ENCODE results near the gene MLX. TPM values are rescaled to one million over a fixed set of nuclear protein-coding genes. Genes with fewer than 3 reads are reported as not detected.

Gene MLX
- total RNA-seq, 1 donor from 2014 or later: 33.2 TPM

- no peak for FAIRE-seq
- no peak for TF ChIP-seq CTCF (IDR thresholded peaks at IDR 0.05; ENCODE audit: insufficient read depth, low read length, severe bottlenecking)
- H3K4me3 ChIP-seq (ENCODE audit: low read depth, low read length): no peak overlapping the region
- no peak for DNase-seq (ENCODE audit: low read depth)
- H3K27me3 ChIP-seq (ENCODE audit: control insufficient read depth, insufficient read depth, low read length): no peaks in the 10 kb centered on the region
- H3K36me3 ChIP-seq (ENCODE audit: control insufficient read depth, insufficient read depth, low read length): peaks cover 36% of the 10 kb centered on the region
Observed at GRCh38 chr17:42573095-42573494, 6.2 kb downstream of the MLX start.

GRCh38 chr17:42574463-42574862 is 7.6 kb downstream of the MLX start:
- DNase-seq (ENCODE audit: low read depth): no peak
- Histone ChIP-seq H3K36me3 (ENCODE audit: control insufficient read depth, insufficient read depth, low read length) (peaks cover 25% of the 10 kb centered on the region), H3K4me3 (ENCODE audit: low read depth, low read length) (no peak overlapping the region), H3K27me3 (ENCODE audit: control insufficient read depth, insufficient read depth, low read length) (no peaks in the 10 kb centered on the region)
- FAIRE-seq: no peak
- no peak for TF ChIP-seq CTCF (IDR thresholded peaks at IDR 0.05; ENCODE audit: insufficient read depth, low read length, severe bottlenecking)

- Histone ChIP-seq H3K36me3 (ENCODE audit: control insufficient read depth, insufficient read depth, low read length) (peaks cover 15% of the 10 kb centered on the region), H3K27me3 (ENCODE audit: control insufficient read depth, insufficient read depth, low read length) (no peaks in the 10 kb centered on the region), H3K4me3 (ENCODE audit: low read depth, low read length) (peak overlapping the region; percentile 73)
- DNase-seq (ENCODE audit: low read depth) (no peak), FAIRE-seq (no peak)
- no peak for TF ChIP-seq CTCF (IDR thresholded peaks at IDR 0.05; ENCODE audit: insufficient read depth, low read length, severe bottlenecking)
Observed at GRCh38 chr17:42577140-42577531, 10.2 kb downstream of the MLX start.

DNA sequence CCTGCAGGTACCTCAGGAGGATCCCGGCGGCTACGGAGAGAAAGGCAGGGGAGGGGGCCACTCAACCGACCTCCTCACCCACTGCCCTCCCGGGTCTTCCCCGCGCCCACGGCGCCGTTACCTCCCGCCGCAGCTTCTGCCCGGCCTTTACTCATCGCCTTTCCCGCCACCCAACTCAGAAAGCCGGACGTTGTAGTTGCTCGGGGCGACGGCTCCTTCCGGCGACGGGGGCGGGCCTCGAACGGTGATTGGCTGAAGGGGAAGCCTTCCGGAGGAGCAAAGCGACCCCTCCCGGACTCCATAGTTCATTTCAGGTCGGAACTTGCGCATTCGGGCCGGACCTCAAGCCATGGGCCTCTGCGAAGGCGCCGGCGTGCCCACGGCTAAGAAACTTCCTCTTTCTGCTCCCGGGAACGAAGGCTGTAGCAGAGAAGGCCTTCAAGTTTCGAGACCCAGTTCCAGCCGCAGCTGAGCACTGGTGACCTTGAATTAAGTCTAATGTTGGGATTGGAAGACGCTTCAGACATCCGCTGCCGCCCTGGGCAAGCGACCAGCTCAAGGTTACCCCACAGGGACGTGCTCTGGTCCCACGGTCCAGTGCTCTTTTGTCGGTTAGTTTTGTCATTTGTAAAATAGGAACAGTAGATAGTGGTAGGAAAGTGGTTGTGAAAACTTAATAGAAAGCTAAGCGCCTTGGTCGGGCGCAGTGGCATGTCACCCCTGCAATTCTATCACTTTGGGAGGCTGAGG is 10.8 kb downstream of the MLX start, which contains the start of gene PSMC3IP:
PSMC3IP (minus strand) TSS at position 198 of the 750 bp plus-strand sequence; CDS start at position 155, 43 bp downstream.
- peak within 1 kb of the TSS; percentile 73 for H3K4me3 ChIP-seq (ENCODE audit: low read depth, low read length)
- TF ChIP-seq CTCF (IDR thresholded peaks at IDR 0.05; ENCODE audit: insufficient read depth, low read length, severe bottlenecking): peak; percentile 65
- peaks cover 17% of the 10 kb centered on the region for H3K36me3 ChIP-seq (ENCODE audit: control insufficient read depth, insufficient read depth, low read length)
- DNase-seq (ENCODE audit: low read depth) (peak; percentile 88), FAIRE-seq (no peak)
- H3K27me3 ChIP-seq (ENCODE audit: control insufficient read depth, insufficient read depth, low read length): no peaks in the 10 kb centered on the region

DNA sequence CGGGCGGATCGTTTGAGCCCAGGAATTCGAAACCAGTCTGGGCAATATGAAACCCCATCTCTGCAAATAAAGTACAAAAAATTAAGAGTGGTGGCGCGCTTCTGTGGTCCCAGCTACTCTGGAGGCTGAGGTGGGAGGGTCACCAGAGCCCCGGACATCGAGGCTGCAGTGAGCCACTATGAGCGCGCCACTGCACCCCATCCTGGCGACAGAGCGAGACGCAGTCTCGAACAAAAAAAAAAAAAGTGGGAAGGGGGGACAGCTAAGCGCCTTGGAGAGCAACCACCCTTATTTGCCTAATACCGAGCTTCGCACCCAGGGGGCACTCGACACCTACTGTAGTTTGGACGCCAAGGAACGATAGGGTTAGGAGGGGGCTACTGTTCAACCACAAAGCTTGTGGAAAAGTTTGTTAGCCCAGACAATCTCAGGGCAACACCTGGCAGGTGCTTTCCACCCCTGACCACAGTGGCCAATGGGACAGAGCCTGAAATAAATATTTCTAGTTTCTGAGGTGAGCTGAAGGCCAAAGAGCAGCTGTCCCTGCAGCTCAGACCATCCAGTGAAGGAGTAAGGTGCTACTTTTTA is 11.5 kb downstream of the MLX start:
- peaks cover 15% of the 10 kb centered on the region for H3K36me3 ChIP-seq (ENCODE audit: control insufficient read depth, insufficient read depth, low read length)
- peak; percentile 81 for TF ChIP-seq CTCF (IDR thresholded peaks at IDR 0.05; ENCODE audit: insufficient read depth, low read length, severe bottlenecking)
- DNase-seq (ENCODE audit: low read depth) (peak; percentile 59), FAIRE-seq (no peak)
- H3K27me3 ChIP-seq (ENCODE audit: control insufficient read depth, insufficient read depth, low read length): no peaks in the 10 kb centered on the region
- peak overlapping the region; percentile 73 for H3K4me3 ChIP-seq (ENCODE audit: low read depth, low read length)
